ENCODE results near the gene IRAK4.

Gene IRAK4

DNA sequence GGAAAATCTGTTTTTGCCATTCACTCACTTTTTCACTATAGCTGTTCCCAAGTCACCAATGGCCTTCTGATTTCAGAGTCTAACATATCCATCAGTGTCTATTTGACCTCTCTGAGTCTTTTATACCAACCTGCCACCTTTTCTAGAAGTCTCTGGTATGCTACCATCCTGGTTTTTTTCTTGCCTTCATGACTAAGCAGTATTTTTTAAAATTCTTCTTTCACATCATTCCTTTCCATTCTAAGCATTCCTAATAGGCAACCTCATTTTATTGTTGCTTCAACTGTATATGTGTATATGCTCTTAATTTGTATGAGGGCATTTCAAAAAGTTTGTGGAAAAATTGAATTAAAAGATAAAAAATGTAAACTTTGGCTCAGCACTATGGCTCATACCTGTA, 5.0 kb downstream of the IRAK4 start:
- no peaks in the 10 kb centered on the region for H3K9me3 ChIP-seq
- peaks cover 40% of the 10 kb centered on the region in 2 experiments for H3K4me1 ChIP-seq (ENCODE audit: control insufficient read depth in 1 of 2, insufficient read depth in 1 of 2, low read depth in 1 of 2, low read length in 1 of 2)
- H3K27me3 ChIP-seq = no peaks in the 10 kb centered on the region
- H3K27ac ChIP-seq = no peak overlapping the region
- H3K36me3 ChIP-seq = peaks cover 14% of the 10 kb centered on the region
- no peak overlapping the region for H3K4me3 ChIP-seq (ENCODE audit: low read depth in 1 of 2, low read length in 1 of 2)
- TF ChIP-seq, protein P1, sequence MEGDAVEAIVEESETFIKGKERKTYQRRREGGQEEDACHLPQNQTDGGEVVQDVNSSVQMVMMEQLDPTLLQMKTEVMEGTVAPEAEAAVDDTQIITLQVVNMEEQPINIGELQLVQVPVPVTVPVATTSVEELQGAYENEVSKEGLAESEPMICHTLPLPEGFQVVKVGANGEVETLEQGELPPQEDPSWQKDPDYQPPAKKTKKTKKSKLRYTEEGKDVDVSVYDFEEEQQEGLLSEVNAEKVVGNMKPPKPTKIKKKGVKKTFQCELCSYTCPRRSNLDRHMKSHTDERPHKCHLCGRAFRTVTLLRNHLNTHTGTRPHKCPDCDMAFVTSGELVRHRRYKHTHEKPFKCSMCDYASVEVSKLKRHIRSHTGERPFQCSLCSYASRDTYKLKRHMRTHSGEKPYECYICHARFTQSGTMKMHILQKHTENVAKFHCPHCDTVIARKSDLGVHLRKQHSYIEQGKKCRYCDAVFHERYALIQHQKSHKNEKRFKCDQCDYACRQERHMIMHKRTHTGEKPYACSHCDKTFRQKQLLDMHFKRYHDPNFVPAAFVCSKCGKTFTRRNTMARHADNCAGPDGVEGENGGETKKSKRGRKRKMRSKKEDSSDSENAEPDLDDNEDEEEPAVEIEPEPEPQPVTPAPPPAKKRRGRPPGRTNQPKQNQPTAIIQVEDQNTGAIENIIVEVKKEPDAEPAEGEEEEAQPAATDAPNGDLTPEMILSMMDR (IDR thresholded peaks at IDR 0.05) = no peak

DNA sequence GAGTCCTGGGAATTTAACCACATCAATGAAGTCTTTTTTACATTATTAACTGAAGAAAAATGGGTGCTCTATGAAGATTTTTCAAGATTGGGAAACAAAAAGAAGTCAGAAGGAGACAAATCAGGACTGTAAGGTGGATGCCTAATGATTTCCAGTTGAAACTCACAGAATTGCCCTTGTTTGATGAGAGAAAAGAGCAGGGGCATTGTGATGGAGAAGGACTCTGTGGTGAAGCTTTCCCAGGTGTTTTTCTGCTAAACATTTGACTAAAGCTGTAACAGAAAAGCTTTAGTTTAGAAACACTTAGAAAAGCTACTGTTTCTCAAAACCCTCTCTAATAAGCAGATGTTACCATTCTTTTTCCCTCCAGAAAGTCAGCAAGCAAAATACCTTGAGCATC, 5.8 kb downstream of the IRAK4 start:
- TF ChIP-seq, protein P1 (IDR thresholded peaks at IDR 0.05) = no peak
- Histone ChIP-seq H3K27ac (no peak overlapping the region), H3K36me3 (peaks cover 22% of the 10 kb centered on the region), H3K27me3 (no peaks in the 10 kb centered on the region), H3K9me3 (no peaks in the 10 kb centered on the region), H3K4me3 (ENCODE audit: low read depth in 1 of 2, low read length in 1 of 2) (no peak overlapping the region), H3K4me1 (ENCODE audit: control insufficient read depth in 1 of 2, insufficient read depth in 1 of 2, low read depth in 1 of 2, low read length in 1 of 2) (peaks cover 36 to 38% of the 10 kb centered on the region in 2 experiments)

DNA sequence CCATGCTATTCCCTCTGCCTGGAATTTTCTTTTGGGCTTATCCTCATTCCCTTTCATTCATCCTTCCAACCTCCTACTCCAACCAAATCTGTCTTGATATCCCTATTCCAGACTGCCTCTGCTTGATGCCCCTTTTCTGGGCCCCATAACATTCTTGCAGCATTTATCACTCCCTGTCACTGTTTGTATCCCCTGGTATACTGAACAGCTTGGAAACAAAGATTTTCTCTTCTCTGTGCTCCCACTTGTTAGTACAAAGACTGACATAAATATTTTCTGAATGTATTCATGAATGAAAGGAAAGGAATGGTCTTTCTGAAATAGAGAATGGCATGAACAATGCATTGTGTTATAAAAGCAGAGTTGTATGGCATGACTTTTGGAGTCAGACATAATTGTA, 7.5 kb downstream of the IRAK4 start:
- Histone ChIP-seq H3K4me3 (ENCODE audit: low read depth in 1 of 2, low read length in 1 of 2) (no peak overlapping the region), H3K9me3 (no peaks in the 10 kb centered on the region), H3K36me3 (peaks cover 39% of the 10 kb centered on the region), H3K27ac (no peak overlapping the region), H3K4me1 (ENCODE audit: control insufficient read depth in 1 of 2, insufficient read depth in 1 of 2, low read depth in 1 of 2, low read length in 1 of 2) (peaks cover 18 to 20% of the 10 kb centered on the region in 2 experiments), H3K27me3 (no peaks in the 10 kb centered on the region)
- TF ChIP-seq, protein P1 (IDR thresholded peaks at IDR 0.05) = no peak

DNA sequence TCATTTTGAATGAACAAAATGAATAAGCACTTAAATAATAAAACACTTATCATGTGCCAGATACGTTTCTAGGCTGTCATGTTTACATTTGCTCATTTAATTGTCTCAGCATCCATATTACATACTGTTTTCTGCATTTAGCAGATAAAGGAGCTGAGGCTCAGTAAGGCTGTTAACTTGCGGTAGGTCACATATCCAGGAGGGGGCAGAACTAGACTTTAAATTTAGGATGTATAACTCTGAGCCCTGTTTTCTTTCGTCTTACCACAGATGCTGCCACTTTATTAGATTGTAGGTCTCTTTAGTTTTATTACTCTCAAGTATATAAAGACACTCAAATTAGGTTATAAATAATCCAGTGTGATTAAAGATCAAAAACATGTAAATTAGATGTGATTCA, 17.7 kb downstream of the IRAK4 start:
- no peak overlapping the region for H3K4me3 ChIP-seq (ENCODE audit: low read depth in 1 of 2, low read length in 1 of 2)
- H3K27ac ChIP-seq = no peak overlapping the region
- TF ChIP-seq, protein P1 (IDR thresholded peaks at IDR 0.05) = no peak
- no peaks in the 10 kb centered on the region for H3K27me3 ChIP-seq
- H3K9me3 ChIP-seq = no peaks in the 10 kb centered on the region
- no peaks in the 10 kb centered on the region for H3K4me1 ChIP-seq (ENCODE audit: control insufficient read depth in 1 of 2, insufficient read depth in 1 of 2, low read depth in 1 of 2, low read length in 1 of 2)
- peaks cover 99% of the 10 kb centered on the region for H3K36me3 ChIP-seq

DNA sequence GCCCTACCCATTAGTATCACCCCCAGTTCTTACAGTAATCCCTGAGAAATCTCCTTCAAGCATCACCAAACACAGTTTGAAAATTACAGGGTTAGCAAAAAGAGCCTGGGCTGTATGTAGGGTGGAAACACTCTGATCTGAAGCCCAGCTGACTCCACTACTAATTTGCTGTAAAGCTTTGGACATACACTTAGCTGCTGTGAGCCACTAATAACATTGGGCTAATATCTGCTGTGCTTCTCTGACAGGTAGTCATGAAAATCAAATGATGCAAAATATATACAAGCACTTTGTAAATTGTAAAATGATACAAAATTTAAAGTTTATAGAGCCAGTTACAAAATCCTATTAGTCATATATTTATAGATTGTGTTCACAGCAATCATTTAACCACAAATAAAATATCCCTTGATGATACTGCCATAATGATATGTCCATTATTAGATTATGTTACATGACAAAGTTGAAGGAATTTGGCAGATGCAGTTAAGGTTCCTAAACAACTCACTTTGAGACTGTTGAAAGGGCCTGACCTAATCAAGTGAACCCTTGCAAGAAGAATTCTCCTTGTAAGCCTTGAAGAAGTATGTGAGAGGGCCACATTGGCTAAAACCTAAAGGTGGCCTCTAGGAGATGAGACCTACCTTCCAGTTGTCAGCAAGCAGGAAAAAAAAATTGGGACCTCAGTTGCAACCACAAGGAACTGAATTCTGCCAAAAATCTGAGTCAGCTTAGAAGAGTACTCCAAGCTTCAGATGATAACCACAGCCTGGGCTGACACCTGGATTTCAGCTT, 28.3 kb downstream of the IRAK4 start:
- Histone ChIP-seq H3K4me1 (ENCODE audit: control insufficient read depth in 1 of 2, insufficient read depth in 1 of 2, low read depth in 1 of 2, low read length in 1 of 2) (no peaks in the 10 kb centered on the region), H3K27ac (no peak overlapping the region), H3K27me3 (no peaks in the 10 kb centered on the region), H3K36me3 (peaks cover 73% of the 10 kb centered on the region), H3K4me3 (ENCODE audit: low read depth in 1 of 2, low read length in 1 of 2) (no peak overlapping the region), H3K9me3 (no peaks in the 10 kb centered on the region)
- TF ChIP-seq, protein P1 (IDR thresholded peaks at IDR 0.05) = no peak

All from neutrophil (primary cell).